Transverse colon (tissue), 3 donors: Measurements from ENCODE around the gene PRRT1.
A peak's percentile ranks its signal among the peaks of the same experiment; 100 is the strongest.

Source experiments
- CTCF ChIP-seq, 5 experiments: fragments of 200-600 bp in 3 of 5; fragments of 450-650 bp in 2 of 5; sonication (generic) in 3 of 5; IDR thresholded peaks; 1 replicate in 2 of 5; 2 replicates in 3 of 5; pipeline ENCODE4 v1.5.1; 2016 to 2017; ENCODE audit warnings: antibody characterized with exemption in 5 of 5, inconsistent platforms in 3 of 5, mild to moderate bottlenecking in 2 of 5, moderate library complexity in 1 of 5
- EP300 ChIP-seq: sonication (generic); formaldehyde crosslinking; IDR thresholded peaks from one replicate; pipeline ENCODE4 v1.6.1; 2017; ENCODE audit warnings: antibody characterized with exemption, low read depth

DNA sequence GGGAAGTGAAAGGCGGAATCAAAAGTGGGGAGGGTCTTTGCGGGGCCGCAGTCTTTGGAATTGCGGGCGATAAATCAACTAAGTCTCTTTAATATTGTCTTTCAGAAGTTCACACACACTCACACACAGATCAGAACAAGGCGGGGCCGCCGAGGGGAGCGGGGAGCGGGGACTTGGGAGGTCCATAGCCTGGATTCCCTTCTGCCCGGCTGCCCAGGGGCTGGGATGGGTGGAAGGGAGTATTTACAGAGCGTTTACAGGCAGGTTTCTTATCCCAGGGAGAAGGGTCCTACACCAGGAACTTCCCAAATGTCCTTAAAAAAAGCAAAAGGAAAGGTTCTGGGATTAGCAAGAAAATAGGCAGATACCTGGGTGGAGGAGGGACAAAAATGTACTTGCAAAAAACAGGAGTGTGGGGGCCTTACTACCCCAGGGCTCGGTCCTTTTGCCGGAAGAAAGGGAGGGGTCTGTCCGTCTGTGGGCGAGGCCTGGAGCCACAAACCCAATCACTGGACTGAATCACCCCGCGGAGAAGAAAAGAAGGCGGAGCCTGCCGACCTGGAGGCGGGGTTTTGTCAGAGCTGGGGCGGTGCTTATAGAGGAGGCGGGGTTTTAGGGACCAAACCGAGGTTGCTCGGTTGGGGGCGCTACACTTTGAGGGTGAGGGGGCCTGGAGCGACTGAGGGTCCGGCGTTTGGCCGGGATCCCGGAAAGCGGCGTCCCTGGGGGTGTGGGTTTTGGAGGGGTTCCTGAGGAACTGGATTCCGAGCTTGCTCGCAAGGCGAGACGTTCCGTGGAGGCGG is 3.2 kb downstream of the PRRT1 start:
- TF ChIP-seq CTCF (IDR thresholded peaks at IDR 0.05) (peak in 1 of 5 experiments; percentile 8), EP300 (no peak)
